K562 (cell line): Measurements from ENCODE around the gene ARPC1A. TPM values are rescaled to one million over a fixed set of nuclear protein-coding genes. Genes with fewer than 3 reads are reported as not detected.

ENCODE experiments used
- BRF1 ChIP-seq: IDR thresholded peaks from 3 replicates; pipeline ENCODE4 v1.6.1; 2011; ENCODE audit warnings: borderline replicate concordance, mild to moderate bottlenecking; ENCODE audit not compliant: insufficient read length; ENCODE audit errors: extremely low read depth
- ETV6 ChIP-seq, 3 experiments: fragments of 150-350 bp in 1 of 3; sonication (generic) in 1 of 3; formaldehyde crosslinking in 1 of 3; IDR thresholded peaks; 2 replicates each; pipeline versions ENCODE4 v1.6.1 to v1.8.0; 2014 to 2022; ENCODE audit warnings: borderline replicate concordance in 2 of 3, low read depth in 2 of 3, antibody characterized with exemption in 1 of 3, low read length in 1 of 3, mild to moderate bottlenecking in 1 of 3, missing genetic modification reagents in 1 of 3
- IRF2 ChIP-seq: sonication (generic); formaldehyde crosslinking; IDR thresholded peaks from 2 replicates; pipeline ENCODE4 v1.8.1; 2022; ENCODE audit warnings: mild to moderate bottlenecking, missing genetic modification reagents
- JUNB ChIP-seq: fragments of 450-650 bp; formaldehyde crosslinking; conservative IDR thresholded peaks from 2 replicates; pipeline ENCODE4 v1.4.0; 2020; ENCODE audit warnings: mild to moderate bottlenecking
- MECOM ChIP-seq: fragments of 250-450 bp; sonication (Bioruptor Pico); IDR thresholded peaks from 2 replicates; pipeline ENCODE4 v1.8.0; 2022; ENCODE audit warnings: inconsistent platforms
- MTA3 ChIP-seq: fragments of 450-650 bp; formaldehyde crosslinking; IDR thresholded peaks from 2 replicates; pipeline ENCODE4 v1.6.1; 2017; ENCODE audit warnings: mild to moderate bottlenecking, borderline replicate concordance
- RAD51 ChIP-seq: fragments of 450-650 bp; IDR thresholded peaks from 2 replicates; pipeline ENCODE4 v1.7.1; 2016; ENCODE audit warnings: low read depth, mild to moderate bottlenecking, borderline replicate concordance
- RBM14 ChIP-seq: fragments of 200-400 bp; formaldehyde crosslinking; IDR thresholded peaks from 2 replicates; pipeline ENCODE4 v1.6.1; 2018; ENCODE audit warnings: low read depth, mild to moderate bottlenecking, low read length, moderate library complexity, borderline replicate concordance; ENCODE audit not compliant: insufficient read depth
- RBM34 ChIP-seq: fragments of 200-400 bp; formaldehyde crosslinking; IDR thresholded peaks from 2 replicates; pipeline ENCODE4 v1.6.1; 2018; ENCODE audit warnings: low read length, borderline replicate concordance; ENCODE audit not compliant: insufficient read depth
- ZNF778 ChIP-seq: fragments of 450-650 bp; formaldehyde crosslinking; IDR thresholded peaks from 2 replicates; pipeline ENCODE4 v1.4.0; 2020; ENCODE audit warnings: mild to moderate bottlenecking, moderate library complexity
- polyA plus RNA-seq, 8 experiments: library from polyadenylated mRNA; depleted of rRNA in 4 of 8; stranded (reverse) in 5 of 8; unstranded in 3 of 8; fragments of >200 nt; fragmentation: Nextera tagmentation in 2 of 8; fragmentation: Illumina TruSeq in 1 of 8; extraction: Ambion mirVana in 2 of 8; extraction: Trizol in 1 of 8; gene quantifications; 2 replicates each; pipeline versions ENCODE4 v1.2.1 to v1.2.3, GENCODE V29; 2011 to 2014; ENCODE audit warnings: inconsistent platforms in 1 of 8, missing spikeins in 1 of 8
- total RNA-seq, 7 experiments: library from RNA; depleted of rRNA in 6 of 7; stranded (reverse); fragments of >200 nt in 6 of 7; fragmentation: Illumina TruSeq in 2 of 7; extraction: Trizol in 2 of 7; gene quantifications; 2 replicates each; pipeline versions ENCODE4 v1.2.1 to v1.2.3, GENCODE V29; 2011 to 2021; ENCODE audit warnings: low replicate concordance in 1 of 7
- TF ChIP-seq, protein P1 (sequence below): fragments of 200-800 bp; sonication (Bioruptor generic); IDR thresholded peaks from 2 replicates; pipeline ENCODE4 v1.6.1; 2017; ENCODE audit warnings: missing genetic modification characterization, missing compliant biosample characterization
- TF ChIP-seq, protein P2 (sequence below), 2 experiments: fragments of 450-650 bp in 1 of 2; sonication (generic) in 1 of 2; formaldehyde crosslinking; conservative IDR thresholded peaks; 2 replicates each; pipeline versions ENCODE4 v1.4.0 to v1.8.1; 2020 to 2022; ENCODE audit warnings: mild to moderate bottlenecking in 1 of 2, missing genetic modification reagents in 1 of 2
- TF ChIP-seq, protein P3 (sequence below): fragments of 450-650 bp; IDR thresholded peaks from 2 replicates; pipeline ENCODE4 v1.6.1; 2014; ENCODE audit warnings: low read depth, mild to moderate bottlenecking, moderate library complexity, borderline replicate concordance
- TF ChIP-seq, protein P4 (sequence below): fragments of 450-650 bp; formaldehyde crosslinking; IDR thresholded peaks from 2 replicates; pipeline ENCODE4 v1.4.0; 2020; ENCODE audit warnings: mild to moderate bottlenecking, moderate library complexity

Gene ARPC1A
- total and polyA plus RNA-seq, 9 of the 15 experiments (the other 6 are each of a cell fraction or from before 2014, with no cell fraction given): 39.5 to 151 (median 86.1) TPM

DNA sequence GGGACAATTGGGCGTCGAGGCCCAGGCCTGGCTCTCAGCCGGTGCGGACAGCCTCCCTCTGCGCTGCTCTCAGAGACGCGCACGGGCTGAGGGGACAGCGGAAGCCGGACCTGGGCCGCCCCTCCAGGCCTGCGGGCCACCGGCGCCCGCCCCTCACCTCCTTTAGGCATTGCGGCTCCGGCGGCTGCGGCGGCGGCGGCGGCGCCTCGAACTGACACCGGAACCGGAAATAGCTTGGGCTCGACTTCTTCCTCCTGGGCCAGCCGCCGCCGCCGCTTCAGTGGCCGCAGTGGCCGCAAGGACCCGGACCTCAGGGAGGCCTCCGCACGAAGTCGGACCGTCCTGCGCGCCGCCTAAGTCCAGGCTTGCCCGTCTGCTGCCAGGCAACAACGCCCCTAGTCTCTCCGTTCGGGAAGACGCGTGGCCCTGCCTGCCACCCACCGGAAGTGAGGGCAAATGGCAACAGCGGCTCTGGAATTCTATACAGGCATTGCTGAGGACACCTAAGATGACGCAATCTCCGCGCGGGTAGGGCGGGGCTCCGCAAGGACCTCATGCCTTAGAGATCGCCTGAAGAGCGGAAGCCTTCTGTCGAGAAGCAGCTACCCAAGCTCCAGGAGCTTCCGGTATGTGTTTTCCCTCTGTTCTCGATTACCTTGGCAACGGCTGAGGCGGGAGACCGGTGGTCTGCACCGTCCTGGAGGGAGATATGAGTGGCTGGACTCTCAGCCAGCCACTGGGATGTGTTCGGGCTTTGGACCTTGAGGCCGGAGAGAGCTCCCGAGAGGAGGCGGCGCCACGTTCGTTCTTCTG, 82.9 kb downstream of the ARPC1A start, which contains the start of the genes BUD31 and PDAP1 (continued):
- TF ChIP-seq MTA3: peak; percentile 90; the same call in 1 of the 2 replicates
- TF ChIP-seq, protein P1, sequence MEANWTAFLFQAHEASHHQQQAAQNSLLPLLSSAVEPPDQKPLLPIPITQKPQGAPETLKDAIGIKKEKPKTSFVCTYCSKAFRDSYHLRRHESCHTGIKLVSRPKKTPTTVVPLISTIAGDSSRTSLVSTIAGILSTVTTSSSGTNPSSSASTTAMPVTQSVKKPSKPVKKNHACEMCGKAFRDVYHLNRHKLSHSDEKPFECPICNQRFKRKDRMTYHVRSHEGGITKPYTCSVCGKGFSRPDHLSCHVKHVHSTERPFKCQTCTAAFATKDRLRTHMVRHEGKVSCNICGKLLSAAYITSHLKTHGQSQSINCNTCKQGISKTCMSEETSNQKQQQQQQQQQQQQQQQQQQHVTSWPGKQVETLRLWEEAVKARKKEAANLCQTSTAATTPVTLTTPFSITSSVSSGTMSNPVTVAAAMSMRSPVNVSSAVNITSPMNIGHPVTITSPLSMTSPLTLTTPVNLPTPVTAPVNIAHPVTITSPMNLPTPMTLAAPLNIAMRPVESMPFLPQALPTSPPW (CRISPR knock-in tag): peak; percentile 79
- TF ChIP-seq, protein P2, sequence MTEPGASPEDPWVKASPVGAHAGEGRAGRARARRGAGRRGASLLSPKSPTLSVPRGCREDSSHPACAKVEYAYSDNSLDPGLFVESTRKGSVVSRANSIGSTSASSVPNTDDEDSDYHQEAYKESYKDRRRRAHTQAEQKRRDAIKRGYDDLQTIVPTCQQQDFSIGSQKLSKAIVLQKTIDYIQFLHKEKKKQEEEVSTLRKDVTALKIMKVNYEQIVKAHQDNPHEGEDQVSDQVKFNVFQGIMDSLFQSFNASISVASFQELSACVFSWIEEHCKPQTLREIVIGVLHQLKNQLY (CRISPR knock-in tag; conservative IDR thresholded peaks at IDR 0.05): 0 out of 4 replicates have a peak, but pooled peaks of 1 of the 2 experiments have one; percentile 61
- TF ChIP-seq MECOM: peak; percentile 11; the same call in 1 of the 2 replicates
- TF ChIP-seq BRF1: no peak
- TF ChIP-seq, protein P3, sequence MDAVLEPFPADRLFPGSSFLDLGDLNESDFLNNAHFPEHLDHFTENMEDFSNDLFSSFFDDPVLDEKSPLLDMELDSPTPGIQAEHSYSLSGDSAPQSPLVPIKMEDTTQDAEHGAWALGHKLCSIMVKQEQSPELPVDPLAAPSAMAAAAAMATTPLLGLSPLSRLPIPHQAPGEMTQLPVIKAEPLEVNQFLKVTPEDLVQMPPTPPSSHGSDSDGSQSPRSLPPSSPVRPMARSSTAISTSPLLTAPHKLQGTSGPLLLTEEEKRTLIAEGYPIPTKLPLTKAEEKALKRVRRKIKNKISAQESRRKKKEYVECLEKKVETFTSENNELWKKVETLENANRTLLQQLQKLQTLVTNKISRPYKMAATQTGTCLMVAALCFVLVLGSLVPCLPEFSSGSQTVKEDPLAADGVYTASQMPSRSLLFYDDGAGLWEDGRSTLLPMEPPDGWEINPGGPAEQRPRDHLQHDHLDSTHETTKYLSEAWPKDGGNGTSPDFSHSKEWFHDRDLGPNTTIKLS: peak; percentile 86
- TF ChIP-seq JUNB (CRISPR knock-in tag): peak; percentile 95
- no peak for TF ChIP-seq RBM14
- 0 out of 4 replicates have a peak, but pooled peaks have one; percentile 42 to 48 for TF ChIP-seq ETV6 (IDR thresholded peaks at IDR 0.05; ENCODE audit: borderline replicate concordance in 1 of 2, low read depth in 2 of 2, low read length in 1 of 2)
- no peak for TF ChIP-seq ETV6 (CRISPR knock-in tag; IDR thresholded peaks at IDR 0.05; ENCODE audit: borderline replicate concordance)
- TF ChIP-seq RBM34: no peak
- no peak for TF ChIP-seq RAD51
- TF ChIP-seq, protein P4, sequence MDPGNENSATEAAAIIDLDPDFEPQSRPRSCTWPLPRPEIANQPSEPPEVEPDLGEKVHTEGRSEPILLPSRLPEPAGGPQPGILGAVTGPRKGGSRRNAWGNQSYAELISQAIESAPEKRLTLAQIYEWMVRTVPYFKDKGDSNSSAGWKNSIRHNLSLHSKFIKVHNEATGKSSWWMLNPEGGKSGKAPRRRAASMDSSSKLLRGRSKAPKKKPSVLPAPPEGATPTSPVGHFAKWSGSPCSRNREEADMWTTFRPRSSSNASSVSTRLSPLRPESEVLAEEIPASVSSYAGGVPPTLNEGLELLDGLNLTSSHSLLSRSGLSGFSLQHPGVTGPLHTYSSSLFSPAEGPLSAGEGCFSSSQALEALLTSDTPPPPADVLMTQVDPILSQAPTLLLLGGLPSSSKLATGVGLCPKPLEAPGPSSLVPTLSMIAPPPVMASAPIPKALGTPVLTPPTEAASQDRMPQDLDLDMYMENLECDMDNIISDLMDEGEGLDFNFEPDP (CRISPR knock-in tag): no peak
- no peak for TF ChIP-seq IRF2 (CRISPR knock-in tag)
- TF ChIP-seq ZNF778 (CRISPR knock-in tag): no peak
